Kidney (tissue), 14 donors: ENCODE measurements around the gene COL10A1. TPM values are rescaled to one million over a fixed set of nuclear protein-coding genes. Genes with fewer than 3 reads are reported as not detected.

Source experiments
- DNase-seq, 5 donors: peaks; one replicate each; pipeline ENCODE4 v3.0.0-alpha.2; 2013 to 2020
- FAIRE-seq: peaks from 2 replicates; lab custom pipeline; 2012; peaks lifted over from hg19 to GRCh38; lab: Jason Lieb, UNC
- H3K27ac ChIP-seq, 2 donors: one replicate each; pipeline ENCODE4 v1.7.0; 2013; ENCODE audit warnings: low read depth in 2 of 2, low read length in 2 of 2, inconsistent platforms in 1 of 2
- H3K27me3 ChIP-seq: one replicate; pipeline ENCODE4 v1.7.1; 2013; ENCODE audit warnings: low read length, inconsistent platforms; ENCODE audit not compliant: control insufficient read depth, insufficient read depth
- H3K36me3 ChIP-seq, 3 donors: one replicate each; pipeline versions ENCODE4 v1.7.0 to v1.7.1; 2013; ENCODE audit warnings: low read length in 3 of 3, control low read depth in 1 of 3, inconsistent platforms in 1 of 3; ENCODE audit not compliant: insufficient read depth in 3 of 3, control insufficient read depth in 2 of 3
- H3K4me1 ChIP-seq, 3 donors: one replicate each; pipeline versions ENCODE4 v1.7.0 to v1.7.1; 2013; ENCODE audit warnings: low read length in 3 of 3, inconsistent platforms in 1 of 3, low read depth in 1 of 3; ENCODE audit not compliant: control insufficient read depth in 2 of 3, insufficient read depth in 2 of 3
- H3K4me3 ChIP-seq, 3 donors: one replicate each; pipeline versions ENCODE4 v1.7.0 to v1.8.1; 2013; ENCODE audit warnings: low read length in 3 of 3, control low read depth in 1 of 3, inconsistent platforms in 1 of 3
- H3K9ac ChIP-seq, 3 donors: one replicate each; pipeline versions ENCODE4 v1.7.0 to v1.7.1; 2013; ENCODE audit warnings: low read length in 3 of 3, control low read depth in 1 of 3, inconsistent platforms in 1 of 3
- H3K9me3 ChIP-seq, 3 donors: one replicate each; pipeline versions ENCODE4 v1.7.0 to v1.7.1; 2013; ENCODE audit warnings: low read length in 3 of 3, control low read depth in 1 of 3, inconsistent platforms in 1 of 3; ENCODE audit not compliant: control insufficient read depth in 2 of 3, insufficient read depth in 1 of 3
- intact Hi-C: fragments of 100-400 bp; cut with DNase I; formaldehyde crosslinking; loops from one replicate; pipeline ENCODE4 v1.11.1; 2022
- polyA plus RNA-seq: library from polyadenylated mRNA; stranded (reverse); fragments of 350-450 nt; fragmentation: Illumina TruSeq; extraction: RNeasy Lipid Tissue Mini Kit (QIAGEN cat#74804); gene quantifications from one replicate; pipeline ENCODE4 v1.2.3, GENCODE V29; 2014; ENCODE audit warnings: low read depth, low replicate concordance; ENCODE audit not compliant: insufficient read depth
- total RNA-seq: library from RNA; stranded (reverse); fragmentation: NEBNext Ultra II Directional; extraction: Animal tissue kit (Norgen Biotek cat#: 25700); gene quantifications from one replicate; pipeline ENCODE4 v1.2.1, GENCODE V29; 2021
- TF ChIP-seq, protein P1 (sequence below): IDR thresholded peaks from 3 replicates; pipeline ENCODE4 v1.5.1; 2012; ENCODE audit warnings: mild to moderate bottlenecking, moderate library complexity, borderline replicate concordance; ENCODE audit not compliant: insufficient read depth; ENCODE audit errors: extremely low read depth
- donor health status: control.
- donor health status: control.
- donor health status: control.
- donor health status: control.
- donor health status: control.
- donor health status: DM: yes; HTN: yes; CAD: no.
- donor health status: Normal renal cell carcinoma (clear cell type).

Gene COL10A1
- total and polyA plus RNA-seq, 2 donors from 2014 or later: 0.50 TPM; not detected in 1

DNA sequence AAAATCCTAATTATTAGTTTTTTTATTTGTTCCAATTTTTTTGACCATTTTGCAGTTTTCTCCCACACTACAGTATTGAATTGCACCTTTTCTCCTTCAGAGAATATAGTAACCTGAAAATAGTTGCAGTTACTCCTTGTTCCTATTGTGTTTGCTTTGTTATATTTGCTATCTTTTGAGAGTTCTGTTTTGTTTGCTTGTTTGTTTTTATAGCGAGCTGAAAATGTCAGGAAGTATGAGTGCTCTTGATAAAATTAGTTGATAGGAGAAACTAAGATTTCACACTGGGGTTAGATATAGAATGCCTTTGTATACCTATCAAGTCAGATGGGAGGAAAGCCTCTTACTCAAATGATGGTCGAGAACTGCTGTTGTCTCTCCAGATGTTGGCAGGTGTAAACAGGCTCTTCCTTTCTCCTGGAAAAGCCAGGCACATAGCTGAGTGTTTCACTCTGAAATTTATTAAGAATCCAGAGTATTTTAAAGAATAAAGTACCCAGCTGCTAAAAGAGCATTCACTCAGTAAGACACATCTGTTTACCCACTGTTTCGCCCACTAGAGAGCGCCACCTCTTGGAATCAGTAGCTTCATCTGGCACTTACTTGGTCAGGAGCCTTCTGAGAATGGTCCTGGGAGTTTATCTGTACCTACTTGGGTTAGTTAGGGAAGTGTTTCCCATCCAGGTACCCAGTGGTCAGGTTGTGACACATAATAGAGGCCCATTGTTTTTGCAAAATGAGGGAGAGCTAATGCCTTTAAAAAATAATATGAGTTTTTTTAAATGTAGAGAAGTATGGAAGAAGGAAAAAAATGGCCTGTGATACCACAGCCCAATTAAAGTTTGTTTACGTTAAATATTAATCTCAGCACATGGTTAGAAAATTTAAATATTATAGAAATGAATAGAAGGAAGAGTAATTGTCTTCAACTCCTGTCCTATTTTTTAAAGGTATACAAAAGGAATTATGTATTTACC, 14.1 kb downstream of the COL10A1 start:
- Histone ChIP-seq H3K4me3 (no peak overlapping the region), H3K27ac (no peak overlapping the region), H3K9me3 (no peaks in the 10 kb centered on the region), H3K9ac (no peak overlapping the region), H3K4me1 (peaks cover 0 to 2% (median 0%) of the 10 kb centered on the region in 3 donors), H3K27me3 (no peaks in the 10 kb centered on the region), H3K36me3 (peaks cover 3 to 63% (median 28%) of the 10 kb centered on the region in 3 donors)
- FAIRE-seq: no peak
- TF ChIP-seq, protein P1, sequence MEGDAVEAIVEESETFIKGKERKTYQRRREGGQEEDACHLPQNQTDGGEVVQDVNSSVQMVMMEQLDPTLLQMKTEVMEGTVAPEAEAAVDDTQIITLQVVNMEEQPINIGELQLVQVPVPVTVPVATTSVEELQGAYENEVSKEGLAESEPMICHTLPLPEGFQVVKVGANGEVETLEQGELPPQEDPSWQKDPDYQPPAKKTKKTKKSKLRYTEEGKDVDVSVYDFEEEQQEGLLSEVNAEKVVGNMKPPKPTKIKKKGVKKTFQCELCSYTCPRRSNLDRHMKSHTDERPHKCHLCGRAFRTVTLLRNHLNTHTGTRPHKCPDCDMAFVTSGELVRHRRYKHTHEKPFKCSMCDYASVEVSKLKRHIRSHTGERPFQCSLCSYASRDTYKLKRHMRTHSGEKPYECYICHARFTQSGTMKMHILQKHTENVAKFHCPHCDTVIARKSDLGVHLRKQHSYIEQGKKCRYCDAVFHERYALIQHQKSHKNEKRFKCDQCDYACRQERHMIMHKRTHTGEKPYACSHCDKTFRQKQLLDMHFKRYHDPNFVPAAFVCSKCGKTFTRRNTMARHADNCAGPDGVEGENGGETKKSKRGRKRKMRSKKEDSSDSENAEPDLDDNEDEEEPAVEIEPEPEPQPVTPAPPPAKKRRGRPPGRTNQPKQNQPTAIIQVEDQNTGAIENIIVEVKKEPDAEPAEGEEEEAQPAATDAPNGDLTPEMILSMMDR: peak; percentile 25
- DNase-seq: peak in 1 of 5 donors; percentile 43
- intact Hi-C loops: no loop called here

DNA sequence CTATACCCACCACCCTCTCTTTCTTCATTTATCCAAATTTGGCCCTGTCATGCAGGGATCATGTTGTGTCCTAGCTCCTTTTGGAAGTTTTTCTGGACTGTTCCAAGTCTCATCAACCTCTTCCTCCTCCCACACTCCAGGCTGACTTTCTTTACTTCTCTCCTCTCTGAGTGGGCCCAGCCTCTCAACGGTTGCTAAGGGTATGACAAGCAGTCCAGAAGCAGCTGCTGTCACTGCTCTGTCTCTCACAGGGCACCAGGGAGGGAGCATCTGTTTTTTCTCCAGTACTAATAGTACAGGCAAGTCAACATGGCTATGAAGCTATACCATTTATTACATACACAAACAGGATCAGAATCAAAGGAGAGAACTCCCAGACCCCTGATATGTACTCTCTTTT, 17.1 kb downstream of the COL10A1 start:
- H3K4me3 ChIP-seq: no peak overlapping the region
- TF ChIP-seq, protein P1: no peak
- peaks cover 3 to 50% (median 22%) of the 10 kb centered on the region in 3 donors for H3K36me3 ChIP-seq
- no peaks in the 10 kb centered on the region for H3K27me3 ChIP-seq
- H3K9ac ChIP-seq: no peak overlapping the region
- H3K4me1 ChIP-seq: peaks cover 0 to 17% (median 16%) of the 10 kb centered on the region in 3 donors
- FAIRE-seq (no peak), DNase-seq (peak in 1 of 5 donors; percentile 15)
- intact Hi-C loops: no loop called here
- no peaks in the 10 kb centered on the region for H3K9me3 ChIP-seq
- no peak overlapping the region for H3K27ac ChIP-seq

DNA sequence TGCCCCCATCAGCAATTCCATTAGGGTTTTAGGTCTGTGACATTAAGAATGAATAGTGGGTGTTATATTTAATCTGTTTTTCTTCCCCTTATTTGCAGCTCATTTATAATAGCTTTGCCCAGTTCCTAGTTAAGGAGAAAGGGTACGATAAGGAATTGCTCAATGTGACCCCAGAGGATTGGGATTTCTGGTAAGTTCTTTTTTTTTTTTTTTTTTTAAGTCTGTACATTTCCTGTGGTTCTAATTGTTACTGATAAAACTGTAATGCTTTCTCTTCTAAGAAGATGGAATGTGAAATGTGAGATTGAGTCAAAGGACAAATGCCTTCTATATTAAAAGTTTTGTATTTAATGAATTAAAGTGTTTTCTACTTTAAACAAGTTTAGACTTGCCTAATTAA, 19.8 kb downstream of the COL10A1 start:
- DNase-seq (no peak), FAIRE-seq (no peak)
- H3K4me1 ChIP-seq: peaks cover 0 to 34% (median 26%) of the 10 kb centered on the region in 3 donors
- H3K4me3 ChIP-seq: peak overlapping the region in 1 of 3 donors; percentile 14
- no peaks in the 10 kb centered on the region for H3K9me3 ChIP-seq
- TF ChIP-seq, protein P1: no peak
- no peaks in the 10 kb centered on the region for H3K27me3 ChIP-seq
- H3K9ac ChIP-seq: no peak overlapping the region
- peaks cover 0 to 30% (median 15%) of the 10 kb centered on the region in 3 donors for H3K36me3 ChIP-seq
- intact Hi-C loops: no loop called here
- H3K27ac ChIP-seq: peak overlapping the region in 1 of 2 donors; percentile 78
